ENCODE measurements around the gene EIF3D.

The EIF3D gene

GRCh38 chr22:36561291-36561811 lies 32.4 kb upstream of the EIF3D start:
- Histone ChIP-seq H3K4me3 (ENCODE audit: low read length) (no peak overlapping the region), H2AFZ (ENCODE audit: low read length) (no peak overlapping the region), H3K27me3 (replicated peaks; ENCODE audit: insufficient read depth, low read length) (peaks cover 94% of the 10 kb centered on the region), H3K27ac (ENCODE audit: low read length) (no peak overlapping the region), H3K79me2 (ENCODE audit: low read length) (no peaks in the 10 kb centered on the region), H3K9me2 (replicated peaks; ENCODE audit: insufficient read depth, low read length) (no peaks in the 10 kb centered on the region), H3K9me3 (replicated peaks; ENCODE audit: insufficient read depth, low read length) (no peaks in the 10 kb centered on the region), H4K20me1 (ENCODE audit: insufficient read depth, low read length) (no peaks in the 10 kb centered on the region), H3K9ac (ENCODE audit: low read length) (no peak overlapping the region), H3F3A (ENCODE audit: insufficient read depth, low read length) (no peaks in the 10 kb centered on the region), H3K4me1 (ENCODE audit: low read length) (no peaks in the 10 kb centered on the region), H3K4me2 (ENCODE audit: low read depth, low read length) (no peak overlapping the region), H3K36me3 (replicated peaks; ENCODE audit: insufficient read depth, low read length) (no peaks in the 10 kb centered on the region)
- TF ChIP-seq CTCF (IDR thresholded peaks at IDR 0.05; ENCODE audit: low read length) (no peak), EZH2 (optimal IDR thresholded peaks at IDR 0.05; ENCODE audit: low read depth, low read length) (no peak), EZH2phosphoT487 (IDR thresholded peaks at IDR 0.05; ENCODE audit: low read length) (no peak)
- no peak for DNase-seq

DNA sequence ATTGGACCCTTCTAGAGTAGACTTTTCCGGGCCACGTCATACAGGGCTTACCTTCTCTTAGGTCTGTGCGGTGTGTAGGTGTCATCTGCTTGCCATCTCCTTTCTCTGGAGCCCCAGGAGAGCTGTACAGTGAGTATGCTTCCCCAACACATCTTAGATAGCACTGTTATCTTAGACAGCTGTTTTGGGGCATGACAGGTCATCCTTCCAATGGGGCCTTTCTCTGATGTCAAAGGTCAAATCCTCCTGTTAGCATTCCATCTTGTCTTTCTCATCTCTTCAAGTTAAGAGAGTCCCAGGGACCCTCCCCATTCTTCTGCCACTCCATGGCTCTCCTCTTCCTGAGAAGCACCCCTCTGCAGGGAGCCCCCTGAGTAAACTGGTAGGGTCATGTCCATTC lies 31.0 kb upstream of the EIF3D start:
- no peaks in the 10 kb centered on the region for H4K20me1 ChIP-seq (ENCODE audit: insufficient read depth, low read length)
- H2AFZ ChIP-seq (ENCODE audit: low read length): no peak overlapping the region
- no peak overlapping the region for H3K9ac ChIP-seq (ENCODE audit: low read length)

GRCh38 chr22:36554098-36554497 lies 25.1 kb upstream of the EIF3D start:
- H4K20me1 ChIP-seq (ENCODE audit: insufficient read depth, low read length): no peaks in the 10 kb centered on the region
- no peaks in the 10 kb centered on the region for H3K4me1 ChIP-seq (ENCODE audit: low read length)
- TF ChIP-seq EZH2phosphoT487 (IDR thresholded peaks at IDR 0.05; ENCODE audit: low read length) (no peak), EZH2 (optimal IDR thresholded peaks at IDR 0.05; ENCODE audit: low read depth, low read length) (no peak), CTCF (IDR thresholded peaks at IDR 0.05; ENCODE audit: low read length) (no peak)
- no peak overlapping the region for H3K27ac ChIP-seq (ENCODE audit: low read length)
- H3K4me2 ChIP-seq (ENCODE audit: low read depth, low read length): no peak overlapping the region
- H3F3A ChIP-seq (ENCODE audit: insufficient read depth, low read length): no peaks in the 10 kb centered on the region
- H3K79me2 ChIP-seq (ENCODE audit: low read length): no peaks in the 10 kb centered on the region
- H3K9ac ChIP-seq (ENCODE audit: low read length): no peak overlapping the region
- no peak overlapping the region for H2AFZ ChIP-seq (ENCODE audit: low read length)
- H3K27me3 ChIP-seq (replicated peaks; ENCODE audit: insufficient read depth, low read length): peaks cover 80% of the 10 kb centered on the region
- no peak overlapping the region for H3K4me3 ChIP-seq (ENCODE audit: low read length)
- no peaks in the 10 kb centered on the region for H3K9me2 ChIP-seq (replicated peaks; ENCODE audit: insufficient read depth, low read length)
- no peaks in the 10 kb centered on the region for H3K36me3 ChIP-seq (replicated peaks; ENCODE audit: insufficient read depth, low read length)
- no peaks in the 10 kb centered on the region for H3K9me3 ChIP-seq (replicated peaks; ENCODE audit: insufficient read depth, low read length)
- no peak for DNase-seq

More for the DNA sequence above, 31.0 kb upstream of the EIF3D start:
- DNase-seq: no peak
- Histone ChIP-seq H3K4me2 (ENCODE audit: low read depth, low read length) (no peak overlapping the region), H3K9me3 (replicated peaks; ENCODE audit: insufficient read depth, low read length) (no peaks in the 10 kb centered on the region), H3K79me2 (ENCODE audit: low read length) (no peaks in the 10 kb centered on the region), H3K4me3 (ENCODE audit: low read length) (no peak overlapping the region), H3K27ac (ENCODE audit: low read length) (no peak overlapping the region), H3F3A (ENCODE audit: insufficient read depth, low read length) (no peaks in the 10 kb centered on the region), H3K9me2 (replicated peaks; ENCODE audit: insufficient read depth, low read length) (no peaks in the 10 kb centered on the region), H3K4me1 (ENCODE audit: low read length) (no peaks in the 10 kb centered on the region), H3K27me3 (replicated peaks; ENCODE audit: insufficient read depth, low read length) (peaks cover 94% of the 10 kb centered on the region), H3K36me3 (replicated peaks; ENCODE audit: insufficient read depth, low read length) (no peaks in the 10 kb centered on the region)
- TF ChIP-seq EZH2 (optimal IDR thresholded peaks at IDR 0.05; ENCODE audit: low read depth, low read length): no peak
- TF ChIP-seq CTCF (IDR thresholded peaks at IDR 0.05; ENCODE audit: low read length): no peak
- no peak for TF ChIP-seq EZH2phosphoT487 (IDR thresholded peaks at IDR 0.05; ENCODE audit: low read length)
